ENCODE results near the gene BFSP1.

BFSP1 gene

GRCh38 chr20:17519606-17520285, 11.4 kb downstream of the BFSP1 start:
- no peak overlapping the region for H3K4me3 Mint-ChIP-seq
- no peaks in the 10 kb centered on the region for H3K36me3 Mint-ChIP-seq (ENCODE audit: low read depth)
- no peaks in the 10 kb centered on the region for H3K9me3 Mint-ChIP-seq
- H3K4me1 Mint-ChIP-seq (ENCODE audit: low read depth), result no peaks in the 10 kb centered on the region
- no peak for DNase-seq
- H3K27ac Mint-ChIP-seq, result no peak overlapping the region
- no peaks in the 10 kb centered on the region for H3K27me3 Mint-ChIP-seq

- H3K27ac Mint-ChIP-seq, result no peak overlapping the region
- no peak for DNase-seq
- no peaks in the 10 kb centered on the region for H3K4me1 Mint-ChIP-seq (ENCODE audit: low read depth)
- no peak overlapping the region for H3K4me3 Mint-ChIP-seq
- no peaks in the 10 kb centered on the region for H3K27me3 Mint-ChIP-seq
- no peaks in the 10 kb centered on the region for H3K9me3 Mint-ChIP-seq
- no peaks in the 10 kb centered on the region for H3K36me3 Mint-ChIP-seq (ENCODE audit: low read depth)
Observed at GRCh38 chr20:17518339-17519052, 12.7 kb downstream of the BFSP1 start.

- no peak overlapping the region for H3K27ac Mint-ChIP-seq
- H3K4me3 Mint-ChIP-seq, result no peak overlapping the region
- no peaks in the 10 kb centered on the region for H3K27me3 Mint-ChIP-seq
- H3K36me3 Mint-ChIP-seq (ENCODE audit: low read depth), result no peaks in the 10 kb centered on the region
- DNase-seq, result no peak
- H3K9me3 Mint-ChIP-seq, result no peaks in the 10 kb centered on the region
- peaks cover 9% of the 10 kb centered on the region for H3K4me1 Mint-ChIP-seq (ENCODE audit: low read depth)
Observed at GRCh38 chr20:17515053-17515452, 16.1 kb downstream of the BFSP1 start.

GRCh38 chr20:17513939-17514338, 17.2 kb downstream of the BFSP1 start:
- Mint-ChIP-seq H3K36me3 (ENCODE audit: low read depth) (no peaks in the 10 kb centered on the region), H3K9me3 (no peaks in the 10 kb centered on the region), H3K27me3 (no peaks in the 10 kb centered on the region), H3K4me1 (ENCODE audit: low read depth) (peaks cover 9% of the 10 kb centered on the region), H3K4me3 (no peak overlapping the region), H3K27ac (no peak overlapping the region)
- no peak for DNase-seq

- no peaks in the 10 kb centered on the region for H3K9me3 Mint-ChIP-seq
- H3K4me3 Mint-ChIP-seq, result no peak overlapping the region
- H3K4me1 Mint-ChIP-seq (ENCODE audit: low read depth), result peaks cover 16% of the 10 kb centered on the region
- no peak for DNase-seq
- no peaks in the 10 kb centered on the region for H3K36me3 Mint-ChIP-seq (ENCODE audit: low read depth)
- H3K27me3 Mint-ChIP-seq, result no peaks in the 10 kb centered on the region
- no peak overlapping the region for H3K27ac Mint-ChIP-seq
Observed at GRCh38 chr20:17511401-17511800, 19.8 kb downstream of the BFSP1 start.

- H3K4me1 Mint-ChIP-seq (ENCODE audit: low read depth), result peaks cover 23% of the 10 kb centered on the region
- DNase-seq, result no peak
- H3K9me3 Mint-ChIP-seq, result no peaks in the 10 kb centered on the region
- H3K27ac Mint-ChIP-seq, result no peak overlapping the region
- H3K4me3 Mint-ChIP-seq, result no peak overlapping the region
- H3K27me3 Mint-ChIP-seq, result no peaks in the 10 kb centered on the region
- no peaks in the 10 kb centered on the region for H3K36me3 Mint-ChIP-seq (ENCODE audit: low read depth)
Observed at GRCh38 chr20:17510548-17510947, 20.6 kb downstream of the BFSP1 start.

GRCh38 chr20:17508756-17509155, 22.4 kb downstream of the BFSP1 start:
- no peak for DNase-seq
- Mint-ChIP-seq H3K4me3 (no peak overlapping the region), H3K27me3 (no peaks in the 10 kb centered on the region), H3K9me3 (no peaks in the 10 kb centered on the region), H3K36me3 (ENCODE audit: low read depth) (no peaks in the 10 kb centered on the region), H3K27ac (no peak overlapping the region), H3K4me1 (ENCODE audit: low read depth) (peaks cover 36% of the 10 kb centered on the region)

- peaks cover 37% of the 10 kb centered on the region for H3K4me1 Mint-ChIP-seq (ENCODE audit: low read depth)
- H3K4me3 Mint-ChIP-seq, result no peak overlapping the region
- peak overlapping the region; percentile 3 for H3K27ac Mint-ChIP-seq
- no peaks in the 10 kb centered on the region for H3K9me3 Mint-ChIP-seq
- H3K36me3 Mint-ChIP-seq (ENCODE audit: low read depth), result no peaks in the 10 kb centered on the region
- DNase-seq, result no peak
- no peaks in the 10 kb centered on the region for H3K27me3 Mint-ChIP-seq
Observed at GRCh38 chr20:17507531-17507930, 23.6 kb downstream of the BFSP1 start.

- no peaks in the 10 kb centered on the region for H3K9me3 Mint-ChIP-seq
- DNase-seq, result no peak
- H3K27ac Mint-ChIP-seq, result no peak overlapping the region
- no peaks in the 10 kb centered on the region for H3K27me3 Mint-ChIP-seq
- peaks cover 37% of the 10 kb centered on the region for H3K4me1 Mint-ChIP-seq (ENCODE audit: low read depth)
- no peak overlapping the region for H3K4me3 Mint-ChIP-seq
- H3K36me3 Mint-ChIP-seq (ENCODE audit: low read depth), result no peaks in the 10 kb centered on the region
Observed at GRCh38 chr20:17507032-17507431, 24.1 kb downstream of the BFSP1 start.

GRCh38 chr20:17505636-17506517, 25.3 kb downstream of the BFSP1 start:
- H3K4me1 Mint-ChIP-seq (ENCODE audit: low read depth), result peaks cover 29% of the 10 kb centered on the region

GRCh38 chr20:17504898-17505635, 26.1 kb downstream of the BFSP1 start:
- Mint-ChIP-seq H3K9me3 (no peaks in the 10 kb centered on the region), H3K27me3 (no peaks in the 10 kb centered on the region), H3K4me1 (ENCODE audit: low read depth) (peaks cover 28% of the 10 kb centered on the region), H3K27ac (peak overlapping the region; percentile 89), H3K36me3 (ENCODE audit: low read depth) (no peaks in the 10 kb centered on the region), H3K4me3 (peak overlapping the region; percentile 79)
- DNase-seq, result peak; percentile 64

More at GRCh38 chr20:17505636-17506517, 25.3 kb downstream of the BFSP1 start:
- Mint-ChIP-seq H3K4me3 (peak overlapping the region; percentile 79), H3K36me3 (ENCODE audit: low read depth) (no peaks in the 10 kb centered on the region), H3K9me3 (no peaks in the 10 kb centered on the region), H3K27me3 (no peaks in the 10 kb centered on the region), H3K27ac (peak overlapping the region; percentile 89)
- peak; percentile 70 for DNase-seq

- peak; percentile 57 for DNase-seq
- H3K4me3 Mint-ChIP-seq, result no peak overlapping the region
Observed at GRCh38 chr20:17504066-17504897, 26.9 kb downstream of the BFSP1 start.

GRCh38 chr20:17503301-17504065, 27.7 kb downstream of the BFSP1 start:
- no peak overlapping the region for H3K27ac Mint-ChIP-seq
- H3K4me3 Mint-ChIP-seq, result no peak overlapping the region
- H3K4me1 Mint-ChIP-seq (ENCODE audit: low read depth), result peaks cover 28% of the 10 kb centered on the region
- H3K27me3 Mint-ChIP-seq, result no peaks in the 10 kb centered on the region
- DNase-seq, result no peak
- H3K9me3 Mint-ChIP-seq, result no peaks in the 10 kb centered on the region
- no peaks in the 10 kb centered on the region for H3K36me3 Mint-ChIP-seq (ENCODE audit: low read depth)

More at GRCh38 chr20:17504066-17504897, 26.9 kb downstream of the BFSP1 start:
- no peaks in the 10 kb centered on the region for H3K9me3 Mint-ChIP-seq
- H3K4me1 Mint-ChIP-seq (ENCODE audit: low read depth), result peaks cover 28% of the 10 kb centered on the region
- H3K27me3 Mint-ChIP-seq, result no peaks in the 10 kb centered on the region
- no peaks in the 10 kb centered on the region for H3K36me3 Mint-ChIP-seq (ENCODE audit: low read depth)
- H3K27ac Mint-ChIP-seq, result no peak overlapping the region
